ENCODE measurements around the gene ENTPD8.

ENTPD8 gene

GRCh38 chr9:137456864-137457405, 15.8 kb upstream of the ENTPD8 start:
- TF ChIP-seq YY1 (IDR thresholded peaks at IDR 0.05; ENCODE audit: low read depth) (no peak), MAX (IDR thresholded peaks at IDR 0.05) (no peak), EP300 (IDR thresholded peaks at IDR 0.05; ENCODE audit: borderline replicate concordance) (no peak), NFIC (IDR thresholded peaks at IDR 0.05) (no peak), TEAD4 (IDR thresholded peaks at IDR 0.05) (no peak), REST (IDR thresholded peaks at IDR 0.05; ENCODE audit: low read depth) (no peak), EGR1 (IDR thresholded peaks at IDR 0.05) (no peak), USF1 (IDR thresholded peaks at IDR 0.05) (no peak), TCF12 (IDR thresholded peaks at IDR 0.05; ENCODE audit: low read depth) (no peak), RAD21 (IDR thresholded peaks at IDR 0.05; ENCODE audit: low read depth) (no peak), FOXM1 (IDR thresholded peaks at IDR 0.05; ENCODE audit: borderline replicate concordance, low read depth) (no peak), CEBPB (IDR thresholded peaks at IDR 0.05) (no peak), TAF1 (IDR thresholded peaks at IDR 0.05; ENCODE audit: low read depth) (no peak), CREB1 (IDR thresholded peaks at IDR 0.05; ENCODE audit: low read depth) (no peak), ZBTB7A (IDR thresholded peaks at IDR 0.05; ENCODE audit: low read depth) (no peak)

GRCh38 chr9:137456061-137456863, 15.1 kb upstream of the ENTPD8 start:
- TF ChIP-seq TEAD4 (IDR thresholded peaks at IDR 0.05): peak; percentile 42; the same call in 1 of the 2 replicates
- TF ChIP-seq REST (IDR thresholded peaks at IDR 0.05; ENCODE audit: low read depth): no peak
- peak; percentile 26; the same call in 1 of the 2 replicates for TF ChIP-seq NFIC (IDR thresholded peaks at IDR 0.05)
- no peak for TF ChIP-seq FOXM1 (IDR thresholded peaks at IDR 0.05; ENCODE audit: borderline replicate concordance, low read depth)
- no peak for TF ChIP-seq ZBTB7A (IDR thresholded peaks at IDR 0.05; ENCODE audit: low read depth)

GRCh38 chr9:137455359-137455991, 14.3 kb upstream of the ENTPD8 start:
- TF ChIP-seq YY1 (IDR thresholded peaks at IDR 0.05; ENCODE audit: low read depth): no peak
- no peak for TF ChIP-seq EGR1 (IDR thresholded peaks at IDR 0.05)
- TF ChIP-seq CEBPB (IDR thresholded peaks at IDR 0.05): no peak
- no peak for TF ChIP-seq USF1 (IDR thresholded peaks at IDR 0.05)
- TF ChIP-seq REST (IDR thresholded peaks at IDR 0.05; ENCODE audit: low read depth): no peak
- no peak for TF ChIP-seq FOXM1 (IDR thresholded peaks at IDR 0.05; ENCODE audit: borderline replicate concordance, low read depth)
- TF ChIP-seq EP300 (IDR thresholded peaks at IDR 0.05; ENCODE audit: borderline replicate concordance): no peak
- no peak for TF ChIP-seq TAF1 (IDR thresholded peaks at IDR 0.05; ENCODE audit: low read depth)
- no peak for TF ChIP-seq RAD21 (IDR thresholded peaks at IDR 0.05; ENCODE audit: low read depth)
- no peak for TF ChIP-seq TCF12 (IDR thresholded peaks at IDR 0.05; ENCODE audit: low read depth)
- no peak for TF ChIP-seq ZBTB7A (IDR thresholded peaks at IDR 0.05; ENCODE audit: low read depth)
- no peak for TF ChIP-seq MAX (IDR thresholded peaks at IDR 0.05)
- no peak for TF ChIP-seq TEAD4 (IDR thresholded peaks at IDR 0.05)
- no peak for TF ChIP-seq NFIC (IDR thresholded peaks at IDR 0.05)
- no peak for TF ChIP-seq CREB1 (IDR thresholded peaks at IDR 0.05; ENCODE audit: low read depth)

Data from Ishikawa (cell line).